Neuronal stem cell (in vitro differentiated cells): ENCODE measurements around the gene SDC3.
A peak's percentile ranks its signal among the peaks of the same experiment; 100 is the strongest.

Experiments
- DNase-seq: peaks from one replicate; pipeline ENCODE4 v3.0.0-alpha.2; 2013; ENCODE audit warnings: low spot score
- H2AFZ ChIP-seq: one replicate; pipeline ENCODE4 v1.6.1; 2013; ENCODE audit warnings: mild to moderate bottlenecking, low read length, inconsistent platforms
- H2AK5ac ChIP-seq: 2 replicates; pipeline ENCODE4 v1.6.1; 2013; ENCODE audit warnings: low read depth, mild to moderate bottlenecking, inconsistent platforms, low read length, moderate library complexity, mixed read lengths
- H2BK120ac ChIP-seq: 2 replicates; pipeline ENCODE4 v1.6.1; 2013; ENCODE audit warnings: low read depth, mild to moderate bottlenecking, inconsistent platforms, low read length, moderate library complexity, mixed read lengths
- H2BK12ac ChIP-seq: one replicate; pipeline ENCODE4 v1.6.1; 2013; ENCODE audit warnings: low read length, inconsistent platforms
- H2BK15ac ChIP-seq: 2 replicates; pipeline ENCODE4 v1.6.1; 2013; ENCODE audit warnings: mild to moderate bottlenecking, low read length, inconsistent platforms, mixed read lengths
- H2BK5ac ChIP-seq: one replicate; pipeline ENCODE4 v1.6.1; 2013; ENCODE audit warnings: inconsistent platforms, mild to moderate bottlenecking, low read length, moderate library complexity
- H3K14ac ChIP-seq: one replicate; pipeline ENCODE4 v1.6.1; 2013; ENCODE audit warnings: low read length, inconsistent platforms
- H3K18ac ChIP-seq: 2 replicates; pipeline ENCODE4 v1.6.1; 2013; ENCODE audit warnings: low read length, inconsistent platforms
- H3K23ac ChIP-seq: 2 replicates; pipeline ENCODE4 v1.6.1; 2013; ENCODE audit warnings: low read depth, mild to moderate bottlenecking, mixed read lengths, low read length, inconsistent platforms; ENCODE audit not compliant: poor library complexity
- H3K27ac ChIP-seq: replicated peaks from 3 replicates; pipeline ENCODE4 v1.5.1; 2013; ENCODE audit warnings: low read length, inconsistent platforms
- H3K27me3 ChIP-seq, 3 experiments: 2 replicates each; pipeline ENCODE4 v1.6.1; 2013; ENCODE audit warnings: low read length in 3 of 3, mild to moderate bottlenecking in 2 of 3, inconsistent platforms in 1 of 3, low read depth in 1 of 3, mixed read lengths in 1 of 3, moderate library complexity in 1 of 3; ENCODE audit not compliant: control insufficient read depth in 3 of 3, insufficient read depth in 3 of 3
- H3K36me3 ChIP-seq, 2 donors: replicated peaks in 1 of 2; 2 replicates each; pipeline ENCODE4 v1.6.1; 2013; ENCODE audit warnings: low read length in 2 of 2; ENCODE audit not compliant: control insufficient read depth in 2 of 2, insufficient read depth in 2 of 2
- H3K4ac ChIP-seq: 2 replicates; pipeline ENCODE4 v1.6.1; 2013; ENCODE audit warnings: inconsistent platforms, mild to moderate bottlenecking, low read length, moderate library complexity
- H3K4me1 ChIP-seq, 2 donors: 1 replicate in 1 of 2; 2 replicates in 1 of 2; pipeline ENCODE4 v1.6.1; 2013; ENCODE audit warnings: low read length in 2 of 2, low read depth in 1 of 2; ENCODE audit not compliant: control insufficient read depth in 2 of 2, insufficient read depth in 1 of 2
- H3K4me2 ChIP-seq: one replicate; pipeline ENCODE4 v1.6.1; 2013; ENCODE audit warnings: mild to moderate bottlenecking, low read length, inconsistent platforms; ENCODE audit not compliant: insufficient read depth, poor library complexity, severe bottlenecking
- H3K4me3 ChIP-seq, 2 donors: 2 replicates each; pipeline ENCODE4 v1.5.1; 2013; ENCODE audit warnings: low read length in 2 of 2, mild to moderate bottlenecking in 2 of 2, inconsistent platforms in 1 of 2, moderate library complexity in 1 of 2
- H3K79me1 ChIP-seq: one replicate; pipeline ENCODE4 v1.6.1; 2013; ENCODE audit warnings: low read depth, mild to moderate bottlenecking, inconsistent platforms, low read length, moderate library complexity
- H3K9ac ChIP-seq: one replicate; pipeline ENCODE4 v1.6.1; 2013; ENCODE audit warnings: mild to moderate bottlenecking, low read depth, low read length, inconsistent platforms; ENCODE audit not compliant: poor library complexity
- H3K9me3 ChIP-seq, 2 donors: replicated peaks in 1 of 2; 2 replicates each; pipeline versions ENCODE3 to v1.6.1; 2013; ENCODE audit warnings: low read length in 2 of 2, mild to moderate bottlenecking in 2 of 2, inconsistent platforms in 1 of 2, low read depth in 1 of 2, mixed read lengths in 1 of 2, moderate library complexity in 1 of 2; ENCODE audit not compliant: control insufficient read depth in 2 of 2, insufficient read depth in 1 of 2
- H4K8ac ChIP-seq: one replicate; pipeline ENCODE4 v1.6.1; 2013; ENCODE audit warnings: low read depth, mild to moderate bottlenecking, inconsistent platforms, low read length, moderate library complexity
- H4K91ac ChIP-seq: one replicate; pipeline ENCODE4 v1.6.1; 2013; ENCODE audit warnings: low read length, low read depth, mild to moderate bottlenecking, inconsistent platforms; ENCODE audit not compliant: poor library complexity
- WGBS, 2 donors: extraction: QIAGEN DNeasy Blood & Tissue Kit; methylation state at CpG; one replicate each; pipeline ENCODE4 v1.1.7; 2013; ENCODE audit warnings: missing lambda C conversion rate in 2 of 2, mixed read lengths in 1 of 2; ENCODE audit not compliant: insufficient read length in 2 of 2, insufficient replicate concordance in 1 of 2; ENCODE audit errors: extremely low coverage in 2 of 2; 5-methylcytosine and 5-hydroxymethylcytosine counted together

Gene SDC3

GRCh38 chr1:30907481-30908315 is 860 bp downstream of the SDC3 start:
- Histone ChIP-seq H3K36me3 (no peaks in the 10 kb centered on the region), H3K27ac (no peak overlapping the region), H3K4me1 (peaks cover 39 to 46% of the 10 kb centered on the region in 2 donors), H2BK120ac (no peak overlapping the region), H4K91ac (no peak overlapping the region), H3K4me3 (peak overlapping the region; percentile 71 to 82), H2AK5ac (peak overlapping the region; percentile 89), H3K79me1 (peaks cover 14% of the 10 kb centered on the region), H2BK15ac (peak overlapping the region; percentile 64), H3K4me2 (peak overlapping the region; percentile 67), H3K9me3 (no peaks in the 10 kb centered on the region), H4K8ac (no peak overlapping the region), H3K14ac (peak overlapping the region; percentile 91), H2AFZ (peak overlapping the region; percentile 72), H3K27me3 (no peaks in the 10 kb centered on the region), H3K4ac (peak overlapping the region; percentile 54), H2BK12ac (peak overlapping the region; percentile 80), H3K9ac (peak overlapping the region; percentile 89), H3K23ac (peak overlapping the region; percentile 32), H2BK5ac (peak overlapping the region; percentile 75), H3K18ac (peak overlapping the region; percentile 90)
- WGBS, 2 donors, result no CpG with 5 or more reads among the region's 47 CpGs
- no peak for DNase-seq

DNA sequence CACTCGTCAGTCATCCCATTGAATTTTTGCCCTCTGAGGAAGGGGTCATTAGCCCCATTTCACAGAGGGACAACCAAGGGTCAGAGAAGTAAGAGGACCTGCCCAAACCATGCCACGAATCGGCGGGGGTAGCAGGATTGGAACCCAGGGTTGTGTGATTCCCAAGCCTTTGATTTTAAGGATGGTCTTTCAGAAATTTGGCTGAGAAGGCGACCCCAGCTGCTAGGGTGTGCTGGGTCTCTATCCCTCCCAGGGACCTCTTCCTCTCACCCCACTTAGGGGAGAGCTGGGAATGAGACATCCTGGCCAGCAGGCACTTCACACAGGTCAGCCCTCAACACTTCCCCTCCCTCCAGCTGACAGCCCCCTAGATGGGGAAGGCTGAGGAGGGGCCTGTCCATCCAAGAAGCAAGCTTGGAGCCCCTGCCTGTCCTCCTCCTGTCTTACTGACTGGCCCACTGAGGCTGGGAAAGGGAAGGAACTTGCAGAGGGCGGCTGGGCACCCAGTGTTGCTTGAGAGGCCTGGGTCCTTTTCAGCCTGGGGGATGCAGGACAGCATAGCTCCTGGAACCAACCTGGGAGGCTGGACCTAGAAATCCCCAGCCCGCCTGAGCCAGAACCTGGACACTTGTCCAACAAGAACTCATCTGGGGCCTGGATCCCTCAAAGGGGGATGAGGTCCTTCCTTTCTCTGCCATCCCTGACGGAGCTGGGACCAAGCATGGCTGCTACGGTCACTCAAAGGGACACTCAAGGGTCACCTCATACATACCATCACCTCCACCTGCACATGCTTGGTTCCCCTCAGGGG is 1.7 kb downstream of the SDC3 start:
- Histone ChIP-seq H2BK5ac (peak overlapping the region; percentile 30), H3K36me3 (no peaks in the 10 kb centered on the region), H3K9me3 (no peaks in the 10 kb centered on the region), H3K27me3 (no peaks in the 10 kb centered on the region), H3K9ac (peak overlapping the region; percentile 89), H3K4me1 (peaks cover 39 to 51% of the 10 kb centered on the region in 2 donors), H2BK12ac (peak overlapping the region; percentile 80), H2BK15ac (peak overlapping the region; percentile 64), H2AFZ (no peak overlapping the region), H3K4ac (peak overlapping the region; percentile 54), H3K14ac (peak overlapping the region; percentile 91), H4K91ac (no peak overlapping the region), H3K18ac (peak overlapping the region; percentile 90), H3K23ac (peak overlapping the region; percentile 32), H3K4me3 (peak overlapping the region; percentile 71 to 82), H4K8ac (no peak overlapping the region), H2AK5ac (peak overlapping the region; percentile 89), H3K79me1 (peaks cover 17% of the 10 kb centered on the region), H3K27ac (no peak overlapping the region), H2BK120ac (no peak overlapping the region), H3K4me2 (peak overlapping the region; percentile 67)
- no CpG with 5 or more reads among the region's 9 CpGs for WGBS, 2 donors
- no peak for DNase-seq

DNA sequence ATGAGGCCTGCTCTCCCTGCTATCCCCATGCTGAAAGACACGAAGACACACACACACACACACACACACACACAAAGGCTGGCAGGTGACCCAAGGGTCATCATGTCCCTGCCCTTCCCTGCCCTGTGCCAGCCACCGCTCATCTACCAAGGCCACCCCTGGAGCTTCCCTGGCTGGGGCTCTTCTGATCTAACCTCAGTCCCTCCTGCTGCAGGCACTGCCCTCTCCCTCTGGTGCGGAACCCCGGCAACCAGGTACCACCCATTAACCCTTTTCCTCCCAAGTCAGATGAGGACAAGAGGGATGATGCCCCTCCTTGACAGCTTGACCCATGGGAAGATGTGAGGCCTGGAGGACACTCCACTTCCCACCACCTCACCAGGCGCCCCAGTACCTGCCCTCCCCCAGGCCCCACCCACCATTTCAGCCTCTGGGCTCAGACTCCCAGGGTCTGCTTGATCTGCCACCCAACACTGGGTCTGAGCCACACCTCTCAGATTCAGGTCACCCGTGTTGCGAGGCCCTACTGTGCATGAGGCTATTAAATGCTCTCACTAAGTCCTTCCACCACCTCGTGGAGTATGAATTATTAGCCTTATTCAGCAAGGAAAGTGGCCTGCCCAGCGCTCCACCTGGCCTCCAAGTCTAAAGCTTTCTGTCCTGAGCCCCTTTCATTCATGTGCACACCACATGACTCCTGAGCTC is 2.5 kb downstream of the SDC3 start:
- Histone ChIP-seq H3K79me1 (peaks cover 17% of the 10 kb centered on the region), H3K27ac (no peak overlapping the region), H3K4me1 (peaks cover 37 to 49% of the 10 kb centered on the region in 2 donors), H3K4me2 (peak overlapping the region; percentile 12), H3K14ac (no peak overlapping the region), H2BK5ac (no peak overlapping the region), H3K4me3 (peak overlapping the region in 1 of 2 donors; percentile 71), H3K27me3 (no peaks in the 10 kb centered on the region), H4K8ac (no peak overlapping the region), H3K4ac (no peak overlapping the region), H4K91ac (no peak overlapping the region), H2BK15ac (no peak overlapping the region), H3K9ac (no peak overlapping the region), H3K23ac (no peak overlapping the region), H2AK5ac (no peak overlapping the region), H3K18ac (peak overlapping the region; percentile 48), H2BK120ac (no peak overlapping the region), H2AFZ (no peak overlapping the region), H3K36me3 (peaks cover 0 to 5% of the 10 kb centered on the region in 2 donors), H2BK12ac (no peak overlapping the region), H3K9me3 (no peaks in the 10 kb centered on the region)
- DNase-seq, result no peak
- WGBS, 2 donors, result no CpG with 5 or more reads among the region's 9 CpGs
